Measurements from ENCODE around the gene CRMP1.
"Not testable (repeated sequence)": the region's sequence is repeated elsewhere in the genome, so short reads cannot be mapped to it uniquely, and the experiment has no call there.

Gene CRMP1

GRCh38 chr4:5816851-5817375, 76.0 kb downstream of the CRMP1 start:
- DNase-seq = no peak

- DNase-seq = no peak
These were observed 76.8 kb downstream of the CRMP1 start for GRCh38 chr4:5816101-5816500.

GRCh38 chr4:5815641-5816040, 77.2 kb downstream of the CRMP1 start:
- DNase-seq = no peak

- DNase-seq = no peak
These were observed 78.5 kb downstream of the CRMP1 start for GRCh38 chr4:5814421-5814820.

- no peak for DNase-seq
These were observed 79.0 kb downstream of the CRMP1 start for GRCh38 chr4:5813882-5814255.

- no peak for DNase-seq
These were observed 80.2 kb downstream of the CRMP1 start for GRCh38 chr4:5812506-5813229.

GRCh38 chr4:5812057-5812456, 80.8 kb downstream of the CRMP1 start:
- not testable (repeated sequence) for DNase-seq

DNA sequence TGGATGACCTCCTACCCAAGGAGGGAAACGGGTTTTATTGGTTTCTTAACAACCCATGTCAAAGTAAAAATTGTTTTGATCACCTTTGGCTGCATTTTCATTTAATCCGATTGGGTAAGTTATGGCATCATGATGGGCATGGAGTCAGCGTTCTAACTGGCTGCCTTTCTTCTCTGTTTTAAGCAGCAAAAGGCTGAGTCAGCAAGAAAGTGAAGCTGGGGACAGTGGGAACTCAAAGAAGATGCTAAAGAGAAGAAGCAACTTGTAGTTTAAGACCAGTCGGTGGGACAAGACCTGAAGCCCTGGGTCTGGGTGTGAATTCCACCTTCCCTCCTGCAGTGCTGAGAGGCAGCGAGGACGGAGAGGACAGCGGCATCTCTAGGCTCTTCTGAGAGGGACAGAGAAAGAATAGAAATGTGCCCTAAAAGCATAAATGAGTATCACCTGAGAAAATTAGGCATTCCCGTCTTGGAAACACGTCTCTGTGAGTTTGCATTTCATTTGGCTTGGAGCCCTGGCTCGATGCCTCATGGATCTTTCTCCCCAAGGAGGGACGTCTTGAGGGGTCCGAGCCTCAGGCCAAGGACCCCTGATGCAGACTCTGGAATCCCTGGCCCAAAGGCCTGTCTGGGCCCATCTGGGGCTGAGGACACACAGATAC, 82.0 kb downstream of the CRMP1 start:
- no peak for DNase-seq

DNA sequence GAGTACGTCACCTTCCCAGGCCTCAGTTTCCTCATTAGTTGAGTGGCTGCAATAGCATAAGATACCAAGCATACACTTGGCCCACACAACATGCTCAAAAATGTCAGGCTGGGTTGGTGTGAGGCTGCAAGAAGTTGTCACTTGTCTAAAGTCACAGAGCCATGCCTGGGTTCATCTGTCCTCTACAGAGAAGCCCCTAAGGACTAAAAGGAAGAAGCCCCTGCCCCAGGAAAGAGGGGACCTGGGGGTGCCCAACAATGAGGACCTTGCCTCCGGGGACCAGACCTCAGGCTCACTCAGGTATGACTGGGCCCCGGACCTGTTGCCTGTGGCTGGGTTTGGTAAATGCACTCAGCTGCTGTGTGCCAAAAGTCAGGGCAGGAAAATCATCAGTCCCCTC, 82.7 kb downstream of the CRMP1 start:
- DNase-seq = no peak

DNA sequence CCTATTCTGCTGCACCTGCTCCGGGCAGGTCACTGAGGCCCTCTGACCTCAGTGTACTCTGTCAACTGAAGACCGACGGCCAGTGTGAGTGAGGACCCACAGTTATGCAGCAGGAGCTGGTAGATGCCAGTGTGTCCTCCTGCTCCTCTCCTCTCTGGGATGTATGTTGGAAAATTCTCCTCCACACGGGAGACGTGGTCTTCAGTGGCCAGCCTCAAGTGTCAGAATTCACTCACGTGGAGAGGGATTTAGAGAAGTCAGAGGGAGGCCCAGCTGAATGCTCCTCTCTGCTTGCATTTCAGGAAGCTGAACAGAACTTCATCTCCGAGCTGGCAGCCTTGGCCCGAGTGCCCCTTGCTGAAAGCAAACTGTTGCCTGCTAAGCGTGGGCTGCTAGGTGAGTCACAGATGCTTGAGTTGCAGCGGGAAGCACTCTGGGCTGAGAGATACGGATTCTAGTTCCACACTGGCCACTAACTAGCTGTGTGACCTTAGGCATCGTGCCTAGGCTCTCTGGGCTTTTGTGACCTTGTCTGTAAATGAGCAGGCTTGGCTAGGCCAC, 83.6 kb downstream of the CRMP1 start:
- no peak for DNase-seq

- DNase-seq = no peak
These were observed 84.7 kb downstream of the CRMP1 start for GRCh38 chr4:5808081-5808741.

DNA sequence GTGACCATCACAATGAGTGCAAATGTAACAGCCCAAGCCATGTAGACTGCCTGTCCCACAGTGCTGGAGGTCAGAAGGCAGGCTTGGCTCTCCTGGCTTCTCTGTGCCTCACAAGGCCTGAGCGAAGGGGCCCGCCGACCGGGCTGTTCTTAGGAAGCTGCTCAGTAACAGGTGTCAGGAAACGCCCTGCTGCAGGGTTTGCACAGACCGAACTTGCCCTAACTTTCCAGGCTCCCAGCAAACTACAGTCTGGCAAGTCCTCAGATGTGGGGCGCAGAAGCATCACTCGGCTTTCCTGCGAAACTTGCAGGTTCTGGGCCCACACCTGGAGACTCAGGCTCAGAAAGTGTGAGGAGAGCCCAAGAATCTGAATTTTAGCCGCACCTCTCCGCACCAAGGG, 87.6 kb downstream of the CRMP1 start:
- DNase-seq = no peak

- no peak for DNase-seq
These were observed 88.2 kb downstream of the CRMP1 start for GRCh38 chr4:5804656-5805055.

DNA sequence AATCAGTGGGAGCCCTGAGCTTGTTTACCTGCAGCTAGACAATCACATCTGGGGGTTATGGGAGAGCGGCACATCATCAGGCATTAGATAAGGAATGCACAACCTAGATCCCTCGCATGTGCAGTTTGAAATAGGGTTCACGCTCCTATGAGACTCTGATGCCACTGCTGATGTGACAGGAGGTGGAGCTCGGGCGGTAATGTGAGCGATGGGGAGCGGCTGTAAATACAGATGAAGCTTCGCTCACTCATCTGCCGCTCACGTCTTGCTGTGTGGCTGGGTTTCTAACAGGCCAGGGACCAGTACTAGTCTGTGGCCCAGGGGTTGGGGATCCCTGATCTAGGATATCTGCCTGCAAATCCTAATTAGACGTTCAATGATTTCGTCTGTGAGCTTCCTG, 90.3 kb downstream of the CRMP1 start:
- DNase-seq = no peak

- DNase-seq = no peak
These were observed 91.2 kb downstream of the CRMP1 start for GRCh38 chr4:5801696-5802095.

DNA sequence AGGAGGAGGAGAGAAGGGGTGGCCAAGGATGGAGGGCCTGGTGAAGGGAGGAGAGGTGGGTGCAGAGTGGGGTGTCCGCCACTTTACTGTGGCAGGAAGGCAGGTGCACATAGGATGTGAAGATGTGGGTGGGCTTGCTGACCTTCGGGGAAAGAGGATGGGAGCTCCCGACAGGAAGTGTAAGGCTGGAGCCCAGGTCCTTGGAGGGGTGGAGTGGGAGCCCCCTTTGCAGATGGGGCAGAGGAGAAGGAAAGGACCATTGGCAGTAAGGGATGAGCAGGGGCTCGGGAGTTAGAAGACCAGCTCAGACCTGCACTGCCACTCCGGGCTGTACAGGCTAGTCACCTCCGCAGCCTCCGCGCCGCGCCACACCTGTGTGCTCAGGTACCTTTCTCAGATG, 92.4 kb downstream of the CRMP1 start:
- no peak for DNase-seq

GRCh38 chr4:5799406-5799805, 93.5 kb downstream of the CRMP1 start:
- no peak for DNase-seq

GRCh38 chr4:5798946-5799345, 93.9 kb downstream of the CRMP1 start:
- DNase-seq = no peak

- DNase-seq = peak; percentile 43
These were observed 94.4 kb downstream of the CRMP1 start for GRCh38 chr4:5798462-5798861.

DNA sequence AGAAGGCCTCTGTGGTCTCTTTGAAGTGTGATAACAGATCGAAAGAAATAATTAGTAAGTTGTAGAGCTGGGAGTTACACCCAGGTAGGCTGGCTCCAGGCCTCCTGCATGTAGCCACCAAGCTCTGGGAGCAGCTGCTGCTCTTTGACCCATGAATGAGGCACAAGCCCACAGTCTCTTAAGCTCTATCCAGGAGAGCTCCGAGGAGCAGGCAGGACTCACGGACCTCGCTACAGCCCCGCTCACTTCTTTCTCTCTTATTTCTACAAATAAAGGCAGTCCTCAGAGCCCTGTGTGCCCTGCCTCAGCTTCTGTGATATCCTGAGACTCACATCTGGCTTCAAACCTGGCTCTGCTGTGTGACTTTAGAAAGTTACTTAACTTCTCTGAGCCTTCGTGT, 95.0 kb downstream of the CRMP1 start:
- no peak for DNase-seq

DNA sequence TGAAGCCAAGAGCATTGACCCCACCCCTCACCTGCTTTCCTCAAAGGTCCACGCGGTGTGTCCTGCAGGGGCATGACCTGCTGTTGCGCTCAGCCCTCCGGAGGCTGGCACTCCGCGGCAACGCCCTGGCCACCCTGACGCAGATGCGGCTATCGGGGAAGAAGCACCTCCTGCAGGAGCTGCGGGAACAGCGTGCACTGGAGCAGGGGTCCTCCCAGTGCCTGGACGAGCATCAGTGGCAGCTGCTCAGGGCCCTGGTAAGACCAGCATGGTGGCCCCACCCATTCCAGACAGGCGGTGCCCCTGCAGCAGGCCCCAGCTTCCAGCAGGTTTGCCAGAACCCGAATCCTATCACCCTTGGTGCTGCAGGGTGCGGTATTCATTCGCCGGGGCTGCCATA, 95.9 kb downstream of the CRMP1 start:
- no peak for DNase-seq

DNA sequence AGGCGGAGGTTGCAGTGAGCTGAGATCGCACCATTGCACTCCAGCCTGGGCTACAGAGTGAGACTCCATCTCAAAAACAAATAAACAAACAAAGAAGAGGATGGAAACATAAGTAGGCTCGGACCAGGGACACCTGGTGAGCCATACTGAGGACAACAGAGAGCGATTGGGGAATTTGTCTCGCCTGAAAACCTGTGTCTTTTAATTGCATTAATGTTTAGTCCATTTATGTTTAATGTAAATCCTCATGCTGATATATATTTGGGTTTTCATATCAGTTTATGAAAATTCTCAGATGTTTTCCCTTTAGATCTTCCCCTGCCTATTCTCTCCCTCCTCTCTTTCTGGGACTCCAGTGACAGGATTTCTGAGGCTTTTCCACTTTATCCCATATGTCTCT, 97.3 kb downstream of the CRMP1 start:
- DNase-seq = no peak

- DNase-seq = no peak
These were observed 99.4 kb downstream of the CRMP1 start for GRCh38 chr4:5793514-5793913.

GRCh38 chr4:5791654-5792053, 101.2 kb downstream of the CRMP1 start:
- no peak for DNase-seq

Data from femur (tissue), 1 donor.